HEK293 (cell line): ENCODE results near the gene KDSR.

ENCODE experiments used
- CTCF ChIA-PET: fragments of 350-600 bp; formaldehyde crosslinking; extraction: SDS; loops from one replicate; lab custom pipeline; 2021; ENCODE audit warnings: antibody characterized with exemption; lab: Yijun Ruan, JAX
- POLR2A ChIA-PET: fragments of 300-600 bp; formaldehyde crosslinking; extraction: SDS; loops from one replicate; lab custom pipeline; 2020; ENCODE audit warnings: antibody characterized with exemption, inconsistent platforms; lab: Yijun Ruan, JAX
- H3K27ac ChIP-seq: fragments of 200-500 bp; sonication (Bioruptor generic); 2 replicates; pipeline ENCODE4 v1.5.1; 2014; ENCODE audit warnings: low read depth, low read length, control low read depth, inconsistent platforms; ENCODE audit errors: extremely low read depth
- H3K36me3 ChIP-seq, 2 experiments: fragments of 200-500 bp in 1 of 2; sonication (Bioruptor generic) in 1 of 2; 1 replicate in 1 of 2; 2 replicates in 1 of 2; pipeline ENCODE4 v1.5.1; 2014 to 2017; ENCODE audit warnings: inconsistent platforms in 2 of 2, low read length in 2 of 2; ENCODE audit not compliant: control insufficient read depth in 2 of 2, insufficient read depth in 1 of 2
- H3K4me1 ChIP-seq: fragments of 200-500 bp; sonication (Bioruptor generic); 2 replicates; pipeline ENCODE4 v1.5.1; 2014; ENCODE audit warnings: mild to moderate bottlenecking, low read length, inconsistent platforms; ENCODE audit not compliant: control insufficient read depth, insufficient read depth
- H3K4me3 ChIP-seq: 2 replicates; pipeline ENCODE4 v1.5.1; 2011; ENCODE audit warnings: low read depth, mild to moderate bottlenecking, control low read depth, low read length, moderate library complexity
- H3K9me3 ChIP-seq: fragments of 200-500 bp; sonication (Bioruptor generic); 2 replicates; pipeline ENCODE4 v1.5.1; 2014; ENCODE audit warnings: low read depth, low read length, inconsistent platforms; ENCODE audit not compliant: control insufficient read depth, insufficient read depth
- PRDM4 ChIP-seq: fragments of 450-650 bp; formaldehyde crosslinking; IDR thresholded peaks from 2 replicates; pipeline ENCODE4 v1.5.1; 2017; ENCODE audit warnings: missing biosample characterization, missing genetic modification characterization
- ZNF140 ChIP-seq: fragments of 450-650 bp; formaldehyde crosslinking; IDR thresholded peaks from 2 replicates; pipeline ENCODE4 v1.5.1; 2016; ENCODE audit warnings: missing biosample characterization, missing genetic modification characterization
- ZNF211 ChIP-seq: fragments of 450-650 bp; formaldehyde crosslinking; IDR thresholded peaks from 2 replicates; pipeline ENCODE4 v1.5.1; 2016; ENCODE audit warnings: low read depth, missing biosample characterization, missing genetic modification characterization
- ZNF350 ChIP-seq: fragments of 450-650 bp; formaldehyde crosslinking; IDR thresholded peaks from 2 replicates; pipeline ENCODE4 v1.5.0; 2017; ENCODE audit warnings: missing biosample characterization, mild to moderate bottlenecking, missing genetic modification characterization
- ZNF521 ChIP-seq: fragments of 450-650 bp; formaldehyde crosslinking; IDR thresholded peaks from 2 replicates; pipeline ENCODE4 v1.5.1; 2017; ENCODE audit warnings: missing biosample characterization, mild to moderate bottlenecking, missing genetic modification characterization
- ZNF544 ChIP-seq: fragments of 450-650 bp; formaldehyde crosslinking; IDR thresholded peaks from 2 replicates; pipeline ENCODE4 v1.5.0; 2017; ENCODE audit warnings: missing biosample characterization, missing genetic modification characterization
- TF ChIP-seq, protein P1 (sequence below): fragments of 450-650 bp; formaldehyde crosslinking; IDR thresholded peaks from 2 replicates; pipeline ENCODE4 v1.5.1; 2016; ENCODE audit warnings: missing biosample characterization, missing genetic modification characterization
- TF ChIP-seq, protein P2 (sequence below): fragments of 450-650 bp; formaldehyde crosslinking; IDR thresholded peaks from 2 replicates; pipeline ENCODE4 v1.5.1; 2017; ENCODE audit warnings: missing biosample characterization, mild to moderate bottlenecking, missing genetic modification characterization, moderate library complexity
- TF ChIP-seq, protein P3 (sequence below): fragments of 450-650 bp; formaldehyde crosslinking; IDR thresholded peaks from 2 replicates; pipeline ENCODE4 v1.5.1; 2016; ENCODE audit warnings: missing biosample characterization, missing genetic modification characterization, borderline replicate concordance

KDSR gene

DNA sequence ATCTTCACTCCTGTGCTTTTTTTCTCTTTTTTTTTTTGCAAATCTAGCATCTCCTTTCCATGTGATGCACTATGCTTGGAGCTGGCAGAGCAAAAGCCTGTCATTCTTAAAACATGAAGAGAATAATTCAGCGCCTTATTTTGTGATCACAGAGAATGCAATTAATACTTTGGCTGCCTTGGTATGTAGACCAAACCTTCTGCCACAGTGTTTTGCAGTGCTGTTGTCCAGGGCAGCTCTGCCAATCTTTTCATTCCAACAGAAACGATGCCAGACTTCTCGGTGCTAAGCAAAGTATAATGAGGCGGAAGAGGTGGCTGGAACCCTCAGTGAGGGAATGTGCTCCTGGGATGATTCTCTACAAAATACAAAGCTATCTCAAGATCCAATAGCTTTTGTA is 73.1 kb downstream of the KDSR start:
- Histone ChIP-seq H3K9me3 (no peaks in the 10 kb centered on the region), H3K36me3 (no peaks in the 10 kb centered on the region), H3K27ac (no peak overlapping the region), H3K4me1 (peaks cover 6% of the 10 kb centered on the region; the same call in 1 of the 2 replicates), H3K4me3 (no peak overlapping the region)
- TF ChIP-seq PRDM4 (tag by site-specific recombination) = no peak
- TF ChIP-seq, protein P1, sequence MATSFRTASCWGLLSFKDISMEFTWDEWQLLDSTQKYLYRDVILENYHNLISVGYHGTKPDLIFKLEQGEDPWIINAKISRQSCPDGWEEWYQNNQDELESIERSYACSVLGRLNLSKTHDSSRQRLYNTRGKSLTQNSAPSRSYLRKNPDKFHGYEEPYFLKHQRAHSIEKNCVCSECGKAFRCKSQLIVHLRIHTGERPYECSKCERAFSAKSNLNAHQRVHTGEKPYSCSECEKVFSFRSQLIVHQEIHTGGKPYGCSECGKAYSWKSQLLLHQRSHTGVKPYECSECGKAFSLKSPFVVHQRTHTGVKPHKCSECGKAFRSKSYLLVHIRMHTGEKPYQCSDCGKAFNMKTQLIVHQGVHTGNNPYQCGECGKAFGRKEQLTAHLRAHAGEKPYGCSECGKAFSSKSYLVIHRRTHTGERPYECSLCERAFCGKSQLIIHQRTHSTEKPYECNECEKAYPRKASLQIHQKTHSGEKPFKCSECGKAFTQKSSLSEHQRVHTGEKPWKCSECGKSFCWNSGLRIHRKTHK (tag by site-specific recombination) = no peak
- TF ChIP-seq ZNF140 (tag by site-specific recombination) = no peak
- TF ChIP-seq, protein P2, sequence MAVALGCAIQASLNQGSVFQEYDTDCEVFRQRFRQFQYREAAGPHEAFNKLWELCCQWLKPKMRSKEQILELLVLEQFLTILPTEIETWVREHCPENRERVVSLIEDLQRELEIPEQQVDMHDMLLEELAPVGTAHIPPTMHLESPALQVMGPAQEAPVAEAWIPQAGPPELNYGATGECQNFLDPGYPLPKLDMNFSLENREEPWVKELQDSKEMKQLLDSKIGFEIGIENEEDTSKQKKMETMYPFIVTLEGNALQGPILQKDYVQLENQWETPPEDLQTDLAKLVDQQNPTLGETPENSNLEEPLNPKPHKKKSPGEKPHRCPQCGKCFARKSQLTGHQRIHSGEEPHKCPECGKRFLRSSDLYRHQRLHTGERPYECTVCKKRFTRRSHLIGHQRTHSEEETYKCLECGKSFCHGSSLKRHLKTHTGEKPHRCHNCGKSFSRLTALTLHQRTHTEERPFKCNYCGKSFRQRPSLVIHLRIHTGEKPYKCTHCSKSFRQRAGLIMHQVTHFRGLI (tag by site-specific recombination) = no peak
- TF ChIP-seq, protein P3, sequence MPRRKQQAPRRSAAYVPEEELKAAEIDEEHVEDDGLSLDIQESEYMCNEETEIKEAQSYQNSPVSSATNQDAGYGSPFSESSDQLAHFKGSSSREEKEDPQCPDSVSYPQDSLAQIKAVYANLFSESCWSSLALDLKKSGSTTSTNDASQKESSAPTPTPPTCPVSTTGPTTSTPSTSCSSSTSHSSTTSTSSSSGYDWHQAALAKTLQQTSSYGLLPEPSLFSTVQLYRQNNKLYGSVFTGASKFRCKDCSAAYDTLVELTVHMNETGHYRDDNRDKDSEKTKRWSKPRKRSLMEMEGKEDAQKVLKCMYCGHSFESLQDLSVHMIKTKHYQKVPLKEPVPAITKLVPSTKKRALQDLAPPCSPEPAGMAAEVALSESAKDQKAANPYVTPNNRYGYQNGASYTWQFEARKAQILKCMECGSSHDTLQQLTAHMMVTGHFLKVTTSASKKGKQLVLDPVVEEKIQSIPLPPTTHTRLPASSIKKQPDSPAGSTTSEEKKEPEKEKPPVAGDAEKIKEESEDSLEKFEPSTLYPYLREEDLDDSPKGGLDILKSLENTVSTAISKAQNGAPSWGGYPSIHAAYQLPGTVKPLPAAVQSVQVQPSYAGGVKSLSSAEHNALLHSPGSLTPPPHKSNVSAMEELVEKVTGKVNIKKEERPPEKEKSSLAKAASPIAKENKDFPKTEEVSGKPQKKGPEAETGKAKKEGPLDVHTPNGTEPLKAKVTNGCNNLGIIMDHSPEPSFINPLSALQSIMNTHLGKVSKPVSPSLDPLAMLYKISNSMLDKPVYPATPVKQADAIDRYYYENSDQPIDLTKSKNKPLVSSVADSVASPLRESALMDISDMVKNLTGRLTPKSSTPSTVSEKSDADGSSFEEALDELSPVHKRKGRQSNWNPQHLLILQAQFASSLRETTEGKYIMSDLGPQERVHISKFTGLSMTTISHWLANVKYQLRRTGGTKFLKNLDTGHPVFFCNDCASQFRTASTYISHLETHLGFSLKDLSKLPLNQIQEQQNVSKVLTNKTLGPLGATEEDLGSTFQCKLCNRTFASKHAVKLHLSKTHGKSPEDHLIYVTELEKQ (tag by site-specific recombination) = no peak
- no peak for TF ChIP-seq ZNF521
- POLR2A ChIA-PET = no interaction called here
- CTCF ChIA-PET = interaction anchor here (0.6 to 0.7 kb wide), 2 partner anchors 138 to 163 kb away, joined by 3 to 4 read pairs; no protein-coding TSS in a partner anchor

GRCh38 chr18:63292831-63293683 is 73.9 kb downstream of the KDSR start:
- POLR2A ChIA-PET = no interaction called here

More at GRCh38 chr18:63292831-63293683, 73.9 kb downstream of the KDSR start:
- CTCF ChIA-PET = interaction anchor here (0.6 to 1.0 kb wide), 2 partner anchors 138 to 267 kb away, joined by 4 read pairs; no protein-coding TSS in a partner anchor
- Histone ChIP-seq H3K4me3 (no peak overlapping the region), H3K4me1 (no peaks in the 10 kb centered on the region; the same call in 1 of the 2 replicates), H3K36me3 (no peaks in the 10 kb centered on the region), H3K27ac (no peak overlapping the region), H3K9me3 (no peaks in the 10 kb centered on the region)
- TF ChIP-seq ZNF544 (tag by site-specific recombination) (no peak), ZNF140 (tag by site-specific recombination) (no peak), ZNF350 (tag by site-specific recombination) (no peak), ZNF211 (no peak)
- TF ChIP-seq, protein P2 (tag by site-specific recombination) = peak; percentile 48; the same call in 1 of the 2 replicates
- TF ChIP-seq, all 188 proteins: peak for 1
